Measurements from ENCODE around the gene HYCC1. TPM values are rescaled to one million over a fixed set of nuclear protein-coding genes. Genes with fewer than 3 reads are reported as not detected.
"Not testable (repeated sequence)": the region's sequence is repeated elsewhere in the genome, so short reads cannot be mapped to it uniquely, and the experiment has no call there.

The HYCC1 gene
- total RNA-seq (10 to 100 TPM; 15.2 to 15.8 TPM), polyA plus RNA-seq (10 to 100 TPM in 1 of 3 donors, 1 to 10 TPM in 2; 6.8 to 11.1 (median 8.6) TPM), total RNA-seq (19.2 to 32.1 (median 27.8) reads per million in 6 experiments)

DNA sequence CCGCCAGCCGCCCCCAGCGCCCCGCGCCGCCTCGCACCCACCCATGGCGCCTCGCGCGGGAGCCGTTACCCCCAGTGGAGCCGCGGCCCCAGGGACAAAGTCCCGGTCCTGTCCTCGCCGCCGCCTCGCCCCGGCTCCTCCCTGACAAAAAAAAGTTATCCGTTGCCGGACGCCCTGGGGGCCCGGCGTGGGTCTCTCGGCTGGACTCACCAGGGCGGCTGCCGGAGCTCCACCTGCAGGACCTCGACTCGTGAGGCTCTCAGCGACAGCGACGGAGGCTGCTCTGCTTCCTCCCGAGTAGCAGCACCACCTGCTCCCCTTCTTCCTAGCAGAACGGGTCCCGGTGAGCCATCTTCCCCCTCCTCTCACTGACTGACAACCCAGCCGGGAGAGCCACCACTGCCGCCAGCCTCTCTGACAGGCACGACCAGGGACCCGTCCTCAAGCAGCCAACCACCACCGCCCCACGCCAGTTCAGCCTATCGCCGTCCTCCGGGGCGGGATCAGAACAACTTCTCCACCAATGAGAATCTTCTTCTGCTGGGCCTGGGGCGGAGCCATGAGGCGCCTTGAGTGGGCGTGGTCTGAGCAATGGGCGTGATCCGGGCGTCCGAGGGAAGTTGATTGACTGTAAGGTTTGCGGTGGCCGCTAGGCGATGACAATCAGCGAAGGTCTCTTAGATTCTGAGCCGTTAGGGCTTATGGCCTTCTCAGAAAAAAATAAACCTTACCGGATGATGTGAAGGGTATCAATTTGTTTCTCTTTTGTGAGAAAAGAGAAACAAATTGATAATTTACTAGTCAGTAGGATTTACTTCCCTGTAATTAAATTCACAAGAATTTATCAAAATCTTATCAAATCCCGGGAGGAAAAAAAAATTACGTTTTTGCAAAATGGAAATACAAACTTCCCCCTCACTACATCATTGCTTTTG, at the start of gene HYCC1:
Gene HYCC1 (minus strand): TSS at position 416 of the 935 bp plus-strand sequence. CDS start 23,019 bp downstream, outside the sequence.
- ATAC-seq (peak; percentile 97 to 98), DNase-seq (peak; percentile 94 to 100 (median 98))
- no peaks in the 10 kb centered on the region for H3K27me3 Mint-ChIP-seq
- no peaks in the 10 kb centered on the region for H3K36me3 Mint-ChIP-seq
- peak within 1 kb of the TSS in 9 of 10 donors; percentile 89 to 100 (median 99) for H3K4me3 Mint-ChIP-seq
- H3K4me1 Mint-ChIP-seq, result peaks cover 4 to 42% (median 21%) of the 10 kb centered on the region in 4 donors
- peak within 1 kb of the TSS; percentile 84 to 95 (median 92) for H3K27ac Mint-ChIP-seq
- POLR2A ChIA-PET, result no interaction called here
- H3K9me3 Mint-ChIP-seq, result no peaks in the 10 kb centered on the region

DNA sequence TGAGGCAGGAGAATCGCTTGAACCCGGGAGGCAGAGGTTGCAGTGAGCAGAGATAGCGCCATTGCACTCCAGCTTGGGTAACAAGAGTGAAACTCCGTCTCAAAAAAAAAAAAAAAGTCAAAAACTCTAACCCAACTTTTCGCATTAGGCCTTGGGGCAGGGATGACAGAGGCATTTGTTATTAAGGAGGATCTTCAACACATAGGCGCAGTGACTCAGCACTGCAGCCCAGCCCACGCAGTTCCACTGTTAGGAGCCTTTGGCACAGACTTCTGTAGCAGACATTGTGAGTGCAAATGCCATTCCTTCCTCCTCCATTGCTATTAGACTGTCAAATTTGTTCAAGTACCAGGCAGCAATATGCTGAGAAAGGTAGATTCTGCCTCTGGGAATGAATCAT, 48.5 kb upstream of the HYCC1 start:
- ATAC-seq, result no peak

DNA sequence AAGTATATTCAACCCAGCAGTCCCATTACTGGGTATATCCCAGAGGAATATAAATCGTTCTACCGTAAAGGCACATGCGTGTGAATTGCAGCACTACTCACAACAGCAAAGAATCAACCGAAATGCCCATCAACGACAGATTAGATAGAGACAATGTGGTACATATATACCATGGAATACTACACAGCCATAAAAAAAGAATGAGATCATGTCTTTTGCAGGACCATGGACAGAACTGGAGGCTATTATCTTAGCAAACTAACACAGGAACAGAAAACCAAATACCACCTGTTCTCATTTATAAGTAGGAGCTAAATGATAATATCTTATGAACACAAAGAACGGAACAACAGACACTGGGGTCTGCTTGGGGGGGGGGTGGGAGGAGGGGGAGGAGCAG, 47.4 kb upstream of the HYCC1 start:
- ATAC-seq (no peak), DNase-seq (no peak)
- Mint-ChIP-seq H3K27me3 (peaks cover 0 to 4% (median 0%) of the 10 kb centered on the region in 5 donors), H3K9me3 (no peaks in the 10 kb centered on the region), H3K4me3 (no peak overlapping the region), H3K27ac (no peak overlapping the region), H3K4me1 (no peaks in the 10 kb centered on the region), H3K36me3 (no peaks in the 10 kb centered on the region)
- POLR2A ChIA-PET, result no interaction called here

More for the DNA sequence above, 48.5 kb upstream of the HYCC1 start:
- POLR2A ChIA-PET, result no interaction called here
- no peaks in the 10 kb centered on the region for H3K9me3 Mint-ChIP-seq
- no peak overlapping the region for H3K27ac Mint-ChIP-seq
- DNase-seq, result no peak
- no peak overlapping the region for H3K4me3 Mint-ChIP-seq
- H3K27me3 Mint-ChIP-seq, result peaks cover 0 to 8% (median 2%) of the 10 kb centered on the region in 5 donors
- no peaks in the 10 kb centered on the region for H3K4me1 Mint-ChIP-seq
- H3K36me3 Mint-ChIP-seq, result no peaks in the 10 kb centered on the region

DNA sequence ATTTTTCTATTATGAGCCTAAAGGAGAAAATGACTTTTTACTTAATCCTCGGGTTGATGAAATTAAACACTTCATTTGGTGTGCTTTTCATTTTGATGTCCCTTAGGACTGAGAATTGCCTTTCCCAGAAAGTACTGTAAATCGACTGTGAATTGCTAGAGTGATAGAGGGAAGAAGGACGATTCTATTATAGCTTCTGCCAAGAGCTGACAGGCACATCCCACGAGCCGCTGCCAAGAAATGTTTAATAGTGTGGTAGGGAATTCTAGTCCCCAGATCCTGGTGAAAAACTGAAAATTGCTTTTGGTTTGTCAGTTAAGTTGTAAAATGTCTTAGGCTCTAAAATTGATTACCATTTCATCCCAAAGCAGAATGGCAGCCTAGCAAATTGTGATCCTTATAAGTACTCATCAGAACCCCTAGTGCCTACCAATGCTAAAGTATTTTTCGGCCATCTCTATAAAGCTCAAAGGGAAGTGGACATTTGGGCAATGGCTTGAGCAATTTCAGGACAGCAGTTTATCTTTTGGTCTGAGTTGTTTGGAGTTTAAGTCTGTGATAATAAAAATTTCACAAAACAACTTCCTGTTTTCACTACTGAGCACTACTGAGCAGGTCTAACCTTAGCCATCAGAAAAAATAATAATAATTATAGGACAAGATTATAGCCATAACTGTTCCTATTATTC, 44.6 kb upstream of the HYCC1 start:
- DNase-seq, result no peak
- ATAC-seq, result no peak
- POLR2A ChIA-PET, result interaction anchor here (0.7 kb wide), 1 partner anchor 467 kb away, joined by 3 read pairs; no protein-coding TSS in a partner anchor
- Mint-ChIP-seq H3K4me3 (no peak overlapping the region), H3K9me3 (no peaks in the 10 kb centered on the region), H3K27ac (peak overlapping the region in 1 of 10 donors; percentile 73), H3K27me3 (peaks cover 0 to 4% (median 0%) of the 10 kb centered on the region in 5 donors), H3K36me3 (no peaks in the 10 kb centered on the region), H3K4me1 (no peaks in the 10 kb centered on the region)

DNA sequence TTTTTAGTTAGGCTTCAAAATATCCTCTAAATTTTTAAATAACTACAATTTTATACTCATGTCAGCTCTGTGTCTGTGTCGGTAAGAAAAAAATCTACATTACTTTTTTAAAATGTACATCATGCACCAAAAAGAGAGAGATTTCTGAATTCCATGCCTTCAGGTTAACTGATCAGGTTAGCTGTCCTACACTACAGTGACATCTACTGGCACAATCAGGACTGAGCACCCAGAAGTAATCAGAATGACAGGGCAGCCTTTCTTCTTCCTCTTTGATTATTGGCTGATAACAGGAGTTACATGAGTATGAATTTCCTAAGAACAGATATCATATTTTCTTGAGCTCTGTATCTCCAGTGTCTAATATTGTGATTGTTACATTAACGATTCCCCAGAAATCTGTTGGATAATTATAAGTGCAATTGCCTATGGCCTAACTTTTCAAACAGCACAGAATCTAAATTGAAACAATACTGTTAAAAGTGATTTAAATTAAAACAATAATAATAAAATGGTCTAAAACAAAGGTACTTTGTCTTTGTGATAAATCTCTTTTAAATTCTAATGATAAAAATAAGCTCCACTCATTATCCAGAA, 41.8 kb upstream of the HYCC1 start:
- Mint-ChIP-seq H3K36me3 (no peaks in the 10 kb centered on the region), H3K9me3 (no peaks in the 10 kb centered on the region), H3K4me1 (no peaks in the 10 kb centered on the region), H3K4me3 (no peak overlapping the region), H3K27me3 (no peaks in the 10 kb centered on the region), H3K27ac (no peak overlapping the region)
- POLR2A ChIA-PET, result no interaction called here
- ATAC-seq (peak; percentile 94 to 97), DNase-seq (peak; percentile 5 to 77 (median 61))

DNA sequence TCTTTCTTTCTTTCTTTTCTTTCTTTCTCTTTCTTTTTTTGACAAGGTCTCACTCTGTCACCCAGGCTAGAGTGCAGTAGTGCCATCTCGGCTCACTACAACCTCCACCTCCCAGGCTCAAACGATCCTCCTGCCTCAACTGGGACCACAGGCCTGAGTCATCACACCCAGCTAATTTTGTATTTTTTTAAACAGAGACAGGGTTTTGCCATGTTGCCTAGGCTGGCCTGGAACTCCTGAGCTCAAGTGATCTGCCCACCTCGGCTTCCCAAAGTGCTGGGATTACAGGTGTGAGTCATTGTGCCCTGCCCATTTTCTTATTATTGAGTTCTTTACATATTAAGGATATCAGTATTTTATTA, 37.2 kb upstream of the HYCC1 start:
- H3K27me3 Mint-ChIP-seq, ATAC-seq, POLR2A ChIA-PET, H3K4me3 Mint-ChIP-seq, H3K9me3 Mint-ChIP-seq, DNase-seq, H3K36me3 Mint-ChIP-seq, H3K4me1 Mint-ChIP-seq: not testable (repeated sequence)
- peak overlapping the region in 1 of 10 donors; percentile 69 for H3K27ac Mint-ChIP-seq

DNA sequence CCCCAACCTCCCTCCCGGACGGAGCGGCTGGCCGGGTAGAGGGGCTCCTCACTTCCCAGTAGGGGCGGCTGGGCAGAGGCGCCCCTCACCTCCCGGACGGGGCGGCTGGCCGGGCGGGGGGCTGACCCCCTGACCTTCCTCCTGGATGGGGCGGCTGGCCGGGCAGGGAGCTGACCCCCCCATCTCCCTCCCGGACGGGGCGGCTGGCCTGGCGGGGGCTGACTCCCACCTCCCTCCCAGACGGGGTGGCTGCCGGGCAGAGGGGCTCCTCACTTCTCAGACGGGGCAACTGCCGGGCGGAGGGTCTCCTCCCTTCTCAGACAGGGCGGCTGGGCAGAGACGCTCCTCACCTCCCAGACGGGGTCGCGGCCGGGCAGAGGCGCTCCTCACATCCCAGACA, 32.4 kb upstream of the HYCC1 start:
- DNase-seq, H3K27me3 Mint-ChIP-seq, H3K4me3 Mint-ChIP-seq, H3K27ac Mint-ChIP-seq, POLR2A ChIA-PET, ATAC-seq, H3K9me3 Mint-ChIP-seq, H3K4me1 Mint-ChIP-seq, H3K36me3 Mint-ChIP-seq: not testable (repeated sequence)

DNA sequence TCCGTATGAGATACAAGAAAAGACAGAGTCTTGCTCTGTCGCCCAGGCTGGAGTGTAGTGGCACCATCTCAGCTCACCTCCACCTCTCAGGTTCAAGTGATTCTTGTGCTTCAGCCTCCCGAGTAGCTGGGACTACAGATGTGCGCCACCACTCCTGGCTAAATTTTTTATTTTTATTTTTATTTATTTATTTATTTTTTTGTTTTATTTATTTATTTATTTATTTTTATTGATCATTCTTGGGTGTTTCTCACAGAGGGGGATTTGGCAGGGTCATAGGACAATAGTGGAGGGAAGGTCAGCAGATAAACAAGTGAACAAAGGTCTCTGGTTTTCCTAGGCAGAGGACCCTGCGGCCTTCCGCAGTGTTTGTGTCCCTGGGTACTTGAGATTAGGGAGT, 31.2 kb upstream of the HYCC1 start:
- H3K4me1 Mint-ChIP-seq, POLR2A ChIA-PET, H3K9me3 Mint-ChIP-seq, H3K36me3 Mint-ChIP-seq, DNase-seq, H3K4me3 Mint-ChIP-seq, ATAC-seq, H3K27ac Mint-ChIP-seq, H3K27me3 Mint-ChIP-seq: not testable (repeated sequence)

DNA sequence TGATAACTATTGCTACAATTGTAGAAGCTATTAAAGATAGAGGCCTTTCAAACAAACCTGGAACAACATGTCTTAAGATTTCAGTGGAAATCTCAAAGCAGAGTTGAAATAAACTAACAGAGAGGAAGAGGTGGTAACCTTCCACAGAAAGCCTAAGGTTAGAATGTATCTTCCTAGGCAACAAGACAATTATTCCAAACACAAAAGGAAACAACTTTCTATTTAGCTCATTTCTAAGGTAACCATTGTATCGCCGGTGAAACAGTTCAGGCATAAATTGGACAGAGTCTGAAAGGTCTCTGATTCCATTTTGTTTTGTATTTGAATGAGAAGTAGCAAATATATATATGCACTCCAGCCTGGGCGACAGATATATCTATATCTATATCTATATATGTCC, 30.7 kb upstream of the HYCC1 start:
- H3K27ac Mint-ChIP-seq, result no peak overlapping the region
- H3K27me3 Mint-ChIP-seq, result peaks cover 0 to 1% (median 0%) of the 10 kb centered on the region in 5 donors
- no peaks in the 10 kb centered on the region for H3K36me3 Mint-ChIP-seq
- DNase-seq (no peak), ATAC-seq (no peak)
- no peak overlapping the region for H3K4me3 Mint-ChIP-seq
- H3K4me1 Mint-ChIP-seq, result no peaks in the 10 kb centered on the region
- POLR2A ChIA-PET, result no interaction called here
- H3K9me3 Mint-ChIP-seq, result peaks cover 0 to 9% (median 1%) of the 10 kb centered on the region in 9 donors

DNA sequence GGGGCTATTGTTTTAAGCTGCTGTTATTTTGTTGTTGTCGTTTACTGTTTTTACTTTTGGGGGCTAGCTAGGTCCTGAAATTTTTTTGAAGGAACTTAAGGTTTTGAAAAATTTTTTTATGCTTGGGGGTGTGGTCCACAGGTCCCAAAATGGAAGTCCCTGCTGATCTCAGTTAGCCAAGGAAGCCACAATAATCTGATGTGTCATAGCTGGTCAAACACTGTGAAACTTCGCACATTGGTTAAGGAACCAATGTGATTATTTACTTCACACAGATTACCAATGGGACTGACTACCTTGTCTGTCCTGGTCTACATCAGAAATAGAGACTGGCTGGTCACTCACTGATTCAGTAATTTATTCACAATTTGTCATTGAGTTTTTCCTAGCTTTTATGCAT, 29.5 kb upstream of the HYCC1 start:
- POLR2A ChIA-PET, result no interaction called here
- H3K4me1 Mint-ChIP-seq, result no peaks in the 10 kb centered on the region
- H3K9me3 Mint-ChIP-seq, result peaks cover 0 to 9% (median 1%) of the 10 kb centered on the region in 9 donors
- ATAC-seq, result no peak
- H3K27me3 Mint-ChIP-seq, result peaks cover 0 to 1% (median 0%) of the 10 kb centered on the region in 5 donors
- no peak for DNase-seq
- H3K4me3 Mint-ChIP-seq, result no peak overlapping the region
- H3K36me3 Mint-ChIP-seq, result no peaks in the 10 kb centered on the region
- no peak overlapping the region for H3K27ac Mint-ChIP-seq

DNA sequence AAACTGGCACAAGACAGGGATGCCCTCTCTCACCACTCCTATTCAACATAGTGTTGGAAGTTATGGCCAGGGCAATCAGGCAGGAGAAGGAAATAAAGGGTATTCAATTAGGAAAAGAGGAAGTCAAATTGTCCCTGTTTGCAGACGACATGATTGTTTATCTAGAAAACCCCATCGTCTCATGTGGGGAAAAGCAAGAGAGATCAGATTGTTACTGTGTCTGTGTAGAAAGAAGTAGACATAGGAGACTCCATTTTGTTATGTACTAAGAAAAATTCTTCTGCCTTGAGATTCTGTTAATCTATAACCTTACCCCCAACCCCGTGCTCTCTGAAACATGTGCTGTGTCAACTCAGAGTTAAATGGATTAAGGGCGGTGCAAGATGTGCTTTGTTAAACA, 25.7 kb upstream of the HYCC1 start:
- H3K36me3 Mint-ChIP-seq, POLR2A ChIA-PET, H3K27me3 Mint-ChIP-seq, H3K4me3 Mint-ChIP-seq, ATAC-seq, DNase-seq, H3K27ac Mint-ChIP-seq, H3K4me1 Mint-ChIP-seq, H3K9me3 Mint-ChIP-seq: not testable (repeated sequence)

DNA sequence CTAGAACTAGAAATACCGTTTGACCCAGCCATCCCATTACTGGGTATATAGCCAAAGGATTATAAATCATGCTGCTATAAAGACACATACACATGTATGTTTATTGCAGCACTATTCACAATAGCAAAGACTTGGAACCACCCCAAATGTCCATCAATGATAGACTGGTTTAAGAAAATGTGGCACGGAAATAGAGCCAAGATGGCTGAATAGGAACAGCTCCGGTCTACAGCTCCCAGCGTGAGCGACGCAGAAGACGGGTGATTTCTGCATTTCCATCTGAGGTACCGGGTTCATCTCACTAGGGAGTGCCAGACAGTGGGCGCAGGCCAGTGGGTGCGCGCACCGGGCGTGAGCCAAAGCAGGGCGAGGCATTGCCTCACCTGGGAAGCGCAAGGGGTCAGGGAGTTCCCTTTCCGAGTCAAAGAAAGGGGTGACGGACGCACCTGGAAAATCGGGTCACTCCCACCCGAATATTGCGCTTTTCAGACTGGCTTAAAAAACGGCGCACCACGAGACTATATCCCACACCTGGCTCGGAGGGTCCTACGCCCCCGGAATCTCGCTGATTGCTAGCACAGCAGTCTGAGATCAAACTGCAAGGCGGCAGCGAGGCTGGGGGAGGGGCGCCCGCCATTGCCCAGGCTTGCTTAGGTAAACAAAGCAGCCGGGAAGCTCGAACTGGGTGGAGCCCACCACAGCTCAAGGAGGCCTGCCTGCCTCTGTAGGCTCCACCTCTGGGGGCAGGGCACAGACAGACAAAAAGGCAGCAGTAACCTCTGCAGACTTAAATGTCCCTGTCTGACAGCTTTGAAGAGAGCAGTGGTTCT, 21.8 kb upstream of the HYCC1 start:
- peaks cover 6 to 29% (median 14%) of the 10 kb centered on the region in 5 donors for H3K27me3 Mint-ChIP-seq
- ATAC-seq, H3K27ac Mint-ChIP-seq, POLR2A ChIA-PET, H3K36me3 Mint-ChIP-seq, DNase-seq, H3K4me1 Mint-ChIP-seq, H3K4me3 Mint-ChIP-seq, H3K9me3 Mint-ChIP-seq: not testable (repeated sequence)

Data from naive thymus-derived CD8-positive, alpha-beta T cell (primary cell).